ENCODE measurements around the gene SEMA5A.
A peak's percentile ranks its signal among the peaks of the same experiment; 100 is the strongest.

SEMA5A gene

DNA sequence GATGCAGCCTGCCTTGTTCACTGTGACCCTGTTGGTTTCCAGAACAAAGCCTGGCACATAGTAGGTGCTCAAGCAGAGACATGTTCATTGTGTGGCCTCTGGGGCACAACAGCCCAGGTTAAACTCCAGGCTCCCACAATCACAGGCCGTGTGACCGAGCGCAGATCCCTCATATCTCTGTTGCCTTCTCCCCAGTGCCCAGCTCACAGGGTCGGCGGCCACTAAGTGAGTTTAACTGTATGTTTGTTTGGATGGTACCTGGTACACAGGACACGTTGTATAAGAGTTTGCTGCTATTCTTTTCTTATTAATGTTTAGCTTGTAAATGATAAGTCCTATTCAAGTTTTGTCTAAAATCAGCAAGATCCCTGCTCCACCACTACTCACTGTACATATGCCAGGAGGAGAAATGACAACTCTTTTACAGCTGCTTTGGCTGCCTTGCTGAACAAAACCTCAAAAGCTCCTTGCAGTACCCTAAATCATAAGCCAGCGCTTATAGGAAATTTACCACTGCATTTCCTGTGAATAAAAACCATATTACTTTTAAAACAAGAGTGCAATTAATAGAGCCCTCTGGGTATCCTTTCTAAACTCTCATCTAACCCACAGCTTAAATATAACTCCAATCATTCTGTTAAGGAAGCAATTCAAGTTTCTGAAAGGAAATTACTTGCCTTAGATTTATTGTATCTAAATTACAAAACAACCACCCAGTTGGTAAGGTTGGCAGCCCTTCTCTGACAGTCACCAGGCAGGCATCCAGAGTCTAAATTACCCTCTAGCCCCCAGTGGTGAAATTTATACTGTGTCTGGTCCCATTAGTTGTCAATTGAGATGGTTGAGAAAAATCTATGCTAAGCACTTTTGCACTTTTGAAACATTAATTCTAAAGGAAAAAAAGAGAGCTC lies 379.4 kb downstream of the SEMA5A start:
- DNase-seq (ENCODE audit: low spot score): no peak

DNA sequence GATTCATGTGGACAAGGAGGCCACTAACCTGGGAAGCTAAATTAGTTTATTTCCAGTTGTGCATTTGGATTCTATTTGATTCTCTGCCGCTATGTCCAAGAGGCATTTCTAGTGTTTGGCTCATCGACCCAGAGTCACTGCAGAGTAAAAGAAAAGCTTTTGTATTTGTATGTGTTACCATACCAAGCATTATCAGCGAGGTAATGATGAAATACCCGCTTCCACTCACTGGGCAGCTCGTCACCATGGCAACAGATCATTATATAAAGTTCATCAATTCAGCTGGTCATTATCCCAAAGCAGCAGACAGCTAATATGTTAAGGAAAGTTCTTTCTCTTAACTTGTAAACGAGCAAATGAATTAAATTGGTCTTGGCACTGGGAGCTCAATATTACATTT lies 380.3 kb downstream of the SEMA5A start:
- peak; percentile 31 for DNase-seq (ENCODE audit: low spot score)

DNA sequence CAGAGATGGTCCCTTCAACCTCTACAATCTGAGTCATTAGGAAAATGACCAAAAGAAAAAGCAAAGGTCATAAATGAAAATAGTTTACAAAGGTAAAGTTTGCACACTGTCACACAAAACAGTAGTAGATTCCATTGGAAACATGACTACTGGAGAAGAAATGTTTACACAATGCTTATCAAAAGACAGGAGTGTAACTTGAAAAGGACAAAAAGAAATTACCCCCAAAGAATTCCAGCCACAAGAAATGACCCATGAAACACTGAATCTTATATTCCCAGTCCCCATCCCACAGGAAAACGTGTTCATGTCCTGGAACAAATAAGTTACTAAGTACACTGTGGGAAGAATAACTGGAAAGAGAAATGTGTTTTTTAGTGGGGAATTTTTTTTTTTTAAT lies 385.1 kb downstream of the SEMA5A start:
- DNase-seq (ENCODE audit: low spot score): no peak

DNA sequence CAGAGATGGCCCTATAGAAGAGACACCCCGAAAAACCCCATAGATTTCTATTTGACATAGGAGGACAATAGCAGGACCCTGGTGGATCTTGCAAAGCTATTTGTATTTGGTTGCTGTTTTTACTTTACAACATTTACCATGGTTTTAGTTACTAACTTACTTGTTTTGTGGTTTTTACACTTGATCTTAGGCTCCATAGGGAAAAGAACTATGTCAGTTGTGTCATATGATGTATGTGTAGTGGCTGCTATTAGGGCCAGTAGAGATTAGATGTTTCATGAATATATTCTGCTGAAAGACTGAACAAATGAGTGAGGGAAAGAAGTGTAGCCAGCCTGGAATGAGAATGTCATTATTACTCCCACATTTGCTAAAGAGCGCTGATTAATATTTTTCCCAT lies 388.1 kb downstream of the SEMA5A start:
- DNase-seq (ENCODE audit: low spot score): no peak

DNA sequence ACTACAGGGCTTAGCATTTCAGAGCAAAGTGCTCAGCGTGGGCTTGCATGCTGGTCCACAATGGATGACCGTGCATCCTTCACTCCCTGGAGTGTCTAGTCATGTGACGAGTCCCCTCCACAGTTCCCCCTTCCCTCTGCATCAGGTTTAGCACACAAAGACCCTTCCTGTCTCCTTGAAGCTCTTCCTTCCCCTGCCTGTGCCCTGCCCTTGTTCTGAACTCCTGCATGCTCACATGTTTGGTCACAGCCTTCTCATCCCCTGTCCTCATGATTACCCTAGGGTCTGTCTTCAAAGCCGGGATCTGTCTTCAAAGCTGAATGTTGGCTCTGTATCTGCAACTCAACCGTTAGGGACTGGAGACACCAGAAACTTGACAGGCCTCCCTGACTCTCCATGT lies 388.9 kb downstream of the SEMA5A start:
- no peak for DNase-seq (ENCODE audit: low spot score)

DNA sequence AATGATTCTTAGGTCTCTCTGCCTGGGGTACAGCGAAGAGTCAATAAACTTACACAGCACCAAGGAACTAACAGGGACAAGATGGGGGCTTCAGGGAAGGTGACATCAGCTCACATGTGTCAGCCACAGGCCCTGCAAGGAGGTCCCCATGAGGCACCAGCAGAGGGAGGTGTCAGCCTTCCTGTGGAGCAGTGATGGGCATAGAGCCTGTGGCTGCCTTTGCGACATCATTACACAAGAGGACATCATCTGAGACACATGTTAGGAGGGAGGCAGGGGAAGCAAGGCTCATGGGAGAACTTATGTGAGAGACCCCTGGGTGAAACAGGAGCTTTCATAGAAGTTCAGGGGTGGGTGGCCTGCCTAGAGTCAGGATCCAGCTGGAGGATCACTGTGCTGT lies 389.6 kb downstream of the SEMA5A start:
- peak; percentile 83 for DNase-seq (ENCODE audit: low spot score)

DNA sequence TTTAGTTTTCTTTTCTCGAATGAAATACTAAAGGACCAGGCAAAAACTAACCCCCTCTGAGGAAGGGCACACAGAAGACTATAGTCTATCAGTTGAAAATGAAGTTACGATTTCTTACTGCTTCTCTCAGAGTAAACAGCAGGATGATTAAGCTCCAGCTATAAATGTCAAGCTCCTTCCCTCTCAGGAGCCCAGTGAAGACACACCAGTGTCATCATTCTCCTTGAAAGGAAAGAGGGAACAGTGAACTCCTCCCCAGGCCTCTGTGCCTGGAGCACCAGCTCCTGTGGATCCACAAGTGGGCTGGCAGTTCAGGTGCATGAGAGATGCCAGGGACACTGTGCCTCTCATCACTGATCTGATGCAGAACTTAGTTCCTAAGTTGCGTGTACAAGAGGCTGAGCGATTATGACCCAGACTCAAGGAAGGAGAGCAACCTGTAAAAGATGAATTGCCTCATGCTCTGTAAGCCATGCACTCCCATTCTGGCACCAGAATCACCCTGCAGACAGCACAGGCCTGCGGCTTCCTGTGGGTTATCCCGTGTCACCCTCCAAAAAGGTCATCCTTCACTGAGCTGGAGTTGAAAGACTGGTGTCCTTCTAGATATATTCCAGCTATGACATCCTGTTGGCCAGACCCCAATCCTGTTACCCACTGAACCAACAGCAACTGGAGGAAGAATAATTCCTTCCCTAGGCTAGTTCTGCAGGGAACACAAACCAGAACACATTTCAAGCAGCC lies 394.0 kb downstream of the SEMA5A start:
- DNase-seq (ENCODE audit: low spot score): no peak

DNA sequence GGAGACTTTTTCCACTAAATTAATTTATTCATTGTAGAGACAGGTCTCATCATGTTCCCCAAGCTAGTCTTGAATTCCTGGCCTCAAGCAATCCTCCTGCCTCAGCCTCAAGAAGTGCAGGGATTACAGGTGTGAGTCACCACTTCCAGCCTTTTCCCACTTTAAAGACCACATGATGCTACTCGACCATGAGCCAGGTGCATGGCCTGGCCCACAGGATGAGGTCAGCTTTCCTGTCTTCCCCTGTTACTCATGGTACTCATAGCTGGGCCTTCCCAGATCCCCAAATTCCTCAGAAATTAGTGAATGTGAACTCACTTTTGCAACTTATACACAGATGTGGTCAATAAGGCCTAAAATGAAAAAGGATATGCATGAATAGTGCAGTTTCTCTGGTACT lies 395.9 kb downstream of the SEMA5A start:
- DNase-seq (ENCODE audit: low spot score): no peak

DNA sequence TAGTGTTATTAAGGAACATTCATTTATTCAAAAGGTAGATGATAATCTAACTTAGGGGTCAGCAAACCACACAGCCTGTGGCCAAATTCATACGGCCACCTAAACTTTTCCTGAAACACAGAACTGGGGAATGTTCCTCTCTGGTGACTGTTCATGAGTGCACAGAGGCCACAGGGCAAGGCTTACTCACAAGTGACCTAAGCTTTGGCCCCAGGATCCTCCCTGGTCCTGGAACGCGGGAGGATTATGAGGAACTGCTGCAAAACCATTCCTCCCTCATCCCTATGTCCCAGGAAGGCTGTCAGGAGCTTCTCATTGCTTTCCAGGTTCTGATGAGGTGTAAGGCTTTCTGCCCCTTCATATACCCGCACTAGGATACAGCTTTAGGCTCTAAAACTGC lies 397.6 kb downstream of the SEMA5A start:
- no peak for DNase-seq (ENCODE audit: low spot score)

DNA sequence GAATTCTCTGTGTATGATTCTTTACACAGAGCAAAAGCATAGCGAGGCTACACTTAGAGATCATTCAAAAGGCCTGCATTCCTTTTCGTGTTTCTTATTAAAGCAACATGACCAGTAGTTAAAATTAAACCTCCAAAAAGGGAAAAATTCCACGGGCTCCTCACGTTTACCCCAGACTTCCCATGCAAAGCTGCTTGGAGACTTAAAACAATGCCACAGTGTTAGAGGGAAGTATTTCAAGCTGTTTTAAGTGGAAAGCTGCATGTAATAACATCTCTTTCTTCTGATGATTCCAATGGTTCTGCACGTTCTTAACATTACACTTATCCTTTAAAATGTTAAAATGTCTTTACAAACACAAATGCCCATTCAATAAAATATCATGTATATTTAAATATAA lies 405.2 kb downstream of the SEMA5A start:
- no peak for DNase-seq (ENCODE audit: low spot score)

DNA sequence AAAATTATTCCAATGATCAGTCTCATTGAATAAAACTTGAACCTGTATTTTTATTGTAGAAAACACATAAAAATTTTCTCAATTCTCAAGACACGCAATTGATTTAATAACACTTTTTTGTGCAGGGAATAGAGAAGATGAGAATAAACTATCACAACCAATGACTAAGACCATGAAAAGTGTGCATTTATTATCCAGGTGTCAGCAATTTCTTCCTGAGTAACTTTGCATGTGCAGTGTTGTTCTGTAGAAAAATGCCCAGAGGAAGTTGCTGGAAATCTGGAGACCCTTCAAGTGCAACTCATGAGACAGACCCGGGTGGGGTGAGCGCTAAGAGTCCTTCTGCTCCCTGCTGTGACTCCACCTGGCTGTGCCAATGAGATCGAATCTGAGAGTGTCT lies 405.7 kb downstream of the SEMA5A start:
- no peak for DNase-seq (ENCODE audit: low spot score)

DNA sequence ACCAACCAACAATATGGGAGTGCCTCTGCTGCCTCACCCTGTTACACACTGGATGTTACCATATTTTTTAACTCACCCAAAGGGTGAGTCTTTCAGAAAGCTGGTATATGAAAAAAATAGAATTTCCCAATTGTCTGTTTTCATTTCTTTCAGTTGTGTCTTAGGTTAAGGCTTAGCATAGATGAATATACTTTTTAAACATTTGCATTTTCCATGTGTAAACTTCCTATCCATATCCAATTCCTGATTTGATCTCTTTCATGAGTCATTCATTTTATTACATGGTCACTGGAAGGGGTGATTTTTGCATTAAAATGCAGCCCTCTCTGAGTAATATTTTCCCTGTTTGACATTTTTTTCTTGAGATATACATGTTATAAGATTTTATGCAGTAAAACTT lies 406.5 kb downstream of the SEMA5A start:
- DNase-seq (ENCODE audit: low spot score): no peak

DNA sequence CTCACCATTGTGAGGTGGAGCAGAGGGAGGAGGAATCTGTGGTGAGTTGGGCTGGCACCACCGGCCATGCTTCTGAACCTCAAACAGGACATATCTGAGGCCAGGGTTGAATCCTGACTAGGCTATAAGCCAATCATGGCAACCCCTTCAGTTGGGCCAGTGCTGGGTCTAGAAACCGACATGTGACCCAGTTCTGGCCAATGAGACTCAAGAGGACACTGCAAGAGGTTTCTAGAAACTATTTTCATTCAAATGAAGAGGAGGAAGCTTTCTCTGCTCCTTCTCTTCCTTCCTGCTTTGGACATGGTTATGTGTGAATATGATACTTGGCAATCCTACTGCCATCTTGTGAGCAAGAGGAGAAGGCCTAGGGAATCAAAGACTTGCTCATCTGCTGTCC lies 417.7 kb downstream of the SEMA5A start:
- DNase-seq (ENCODE audit: low spot score): no peak

DNA sequence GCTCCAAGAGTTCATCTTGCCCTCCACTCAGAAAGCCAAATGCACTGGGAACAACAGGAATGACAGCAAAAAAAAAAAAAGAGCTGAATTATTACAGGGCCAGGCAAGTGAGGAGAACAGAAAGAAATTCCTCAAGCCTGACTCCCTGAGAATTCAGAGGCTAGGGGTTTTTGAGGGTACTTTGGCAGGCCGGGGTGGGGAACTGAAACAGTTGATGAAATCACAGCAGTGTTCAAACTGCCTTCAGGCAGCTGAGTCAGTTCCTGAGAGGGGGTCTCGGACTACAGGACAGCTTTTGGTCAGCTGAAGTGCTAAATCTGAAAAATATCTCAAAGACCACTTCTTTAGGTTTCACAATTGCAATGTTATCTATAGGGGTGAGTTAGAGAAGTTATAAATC lies 419.4 kb downstream of the SEMA5A start:
- no peak for DNase-seq (ENCODE audit: low spot score)

DNA sequence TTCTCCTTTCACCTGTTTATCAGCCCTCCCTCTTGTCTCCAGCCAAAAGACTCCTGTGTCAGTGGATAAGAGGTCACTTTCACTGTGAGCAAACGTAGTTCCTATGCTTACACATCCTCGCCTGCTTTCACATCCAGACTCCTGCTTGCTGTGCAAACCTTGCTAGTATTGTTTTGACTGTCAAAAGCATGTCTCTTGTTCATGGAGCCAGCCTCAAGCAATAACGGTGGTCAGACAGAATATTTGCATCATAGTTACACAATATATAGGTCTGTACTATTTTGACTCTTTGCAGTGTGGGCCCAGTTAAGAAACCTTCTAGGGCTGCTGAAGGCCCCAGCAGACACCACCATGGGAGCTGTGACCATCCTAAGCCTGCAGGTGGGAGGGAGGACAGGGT lies 420.0 kb downstream of the SEMA5A start:
- no peak for DNase-seq (ENCODE audit: low spot score)

DNA sequence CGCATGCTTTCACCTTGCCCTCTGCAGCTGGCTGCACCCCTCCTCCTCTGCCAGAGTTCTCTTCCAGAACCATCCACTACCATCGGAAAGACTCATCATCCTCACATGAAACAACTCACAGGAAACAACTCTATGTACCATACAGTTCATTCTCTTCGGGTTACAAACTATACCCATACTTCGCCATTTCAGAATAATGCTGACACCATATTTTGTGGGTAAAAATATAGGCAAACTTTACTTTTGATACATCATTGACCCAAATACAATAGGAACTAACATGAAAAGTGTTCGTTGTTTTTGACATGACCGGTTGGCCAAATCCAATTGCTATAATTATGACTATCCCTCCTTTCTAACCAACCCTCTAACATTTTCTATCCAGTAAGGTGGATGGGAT lies 421.0 kb downstream of the SEMA5A start:
- no peak for DNase-seq (ENCODE audit: low spot score)

DNA sequence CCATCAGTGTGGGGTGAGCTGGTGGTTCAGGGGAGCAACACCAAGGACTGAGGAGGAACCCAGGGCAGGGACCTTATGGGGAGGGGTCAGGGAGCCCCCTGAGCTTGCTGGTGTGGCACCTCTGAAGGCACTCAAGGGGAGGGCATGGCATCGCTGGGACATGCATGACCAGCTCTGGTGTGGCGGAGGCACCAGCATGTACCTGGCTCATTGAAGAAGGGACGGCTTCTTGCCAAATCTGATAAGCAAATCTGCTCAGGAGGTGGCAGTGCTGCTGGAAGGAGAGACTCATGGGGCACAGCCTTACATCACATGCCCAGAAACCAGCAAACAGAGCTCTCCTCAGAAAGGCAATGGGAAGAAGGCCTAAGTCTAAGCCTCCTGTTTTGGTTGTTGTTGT lies 421.8 kb downstream of the SEMA5A start:
- DNase-seq (ENCODE audit: low spot score): no peak

DNA sequence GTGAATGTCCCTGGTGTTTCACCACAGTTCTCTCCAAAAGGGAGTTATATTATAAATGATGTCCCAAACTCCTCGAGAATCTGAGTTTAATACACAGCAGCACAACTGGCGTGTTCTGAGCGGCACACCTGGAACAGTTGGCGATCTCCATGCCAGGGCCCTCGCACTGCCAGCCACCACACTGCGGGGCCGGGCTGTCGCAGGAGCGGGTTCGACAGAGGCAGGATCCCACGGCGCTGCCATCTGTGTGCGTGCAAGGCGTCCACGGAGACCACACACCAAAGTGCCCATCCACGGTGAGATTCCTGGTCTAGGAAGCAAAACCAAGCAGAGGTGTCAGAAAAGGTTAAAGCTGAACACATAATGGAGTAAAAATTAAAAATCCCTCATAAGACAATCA lies 423.3 kb downstream of the SEMA5A start:
- no peak for DNase-seq (ENCODE audit: low spot score)

DNA sequence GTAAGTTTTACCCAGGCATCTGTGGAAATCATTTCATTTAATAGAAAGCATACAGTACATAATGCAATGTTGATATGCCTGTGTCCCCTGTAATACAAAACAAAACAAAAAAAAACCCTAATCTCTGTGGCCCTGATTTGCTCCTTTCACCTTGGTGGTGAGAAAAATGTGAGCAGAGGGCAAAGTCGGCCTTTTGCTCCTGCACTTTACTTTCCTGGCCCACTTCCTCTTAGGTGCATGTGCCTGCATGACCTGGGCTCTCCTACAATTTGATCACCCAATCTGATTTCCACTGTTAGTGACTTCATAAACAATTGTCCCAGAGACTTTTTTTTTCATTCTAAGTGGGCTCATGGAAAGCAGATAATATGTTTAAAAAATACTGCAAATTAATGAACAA lies 424.3 kb downstream of the SEMA5A start:
- DNase-seq (ENCODE audit: low spot score): no peak

DNA sequence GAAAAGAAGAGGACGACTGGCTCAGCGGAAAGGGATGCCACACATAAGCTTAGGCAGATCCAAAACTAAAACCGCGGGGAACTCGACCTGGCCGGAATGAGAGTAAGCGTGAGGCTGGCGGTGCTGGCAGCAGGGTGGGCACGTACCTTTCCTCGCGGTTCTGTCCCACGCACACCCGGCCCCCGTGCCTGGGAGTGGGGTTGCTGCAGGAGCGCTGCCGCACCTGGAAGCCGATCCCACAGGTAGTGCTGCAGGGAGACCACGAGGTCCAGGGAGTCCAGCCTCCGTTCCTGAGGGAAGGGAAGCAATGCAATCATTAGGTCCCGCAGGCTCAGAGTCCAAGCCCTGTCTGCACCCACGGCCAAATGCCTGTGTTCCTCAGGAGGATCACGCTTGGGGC lies 427.0 kb downstream of the SEMA5A start:
- no peak for DNase-seq (ENCODE audit: low spot score)

DNA sequence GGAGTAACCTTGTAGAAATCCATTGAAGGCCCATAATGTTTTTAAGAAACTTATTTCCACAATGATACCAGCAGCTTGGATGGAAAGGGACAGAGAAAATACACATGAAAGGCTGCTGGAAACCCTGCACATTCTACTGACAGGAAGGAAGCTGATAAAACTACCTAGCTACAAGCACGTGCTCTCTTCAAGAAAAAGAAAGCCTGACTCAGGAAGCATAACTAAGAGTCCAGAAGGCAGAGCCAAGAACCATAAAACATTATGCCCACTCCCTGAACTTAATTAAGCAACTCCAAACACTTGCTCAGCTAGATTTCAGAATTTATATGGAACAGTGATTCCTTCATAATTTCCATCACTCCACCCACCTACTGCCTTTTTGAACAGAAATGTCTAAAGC lies 430.8 kb downstream of the SEMA5A start:
- DNase-seq (ENCODE audit: low spot score): no peak

DNA sequence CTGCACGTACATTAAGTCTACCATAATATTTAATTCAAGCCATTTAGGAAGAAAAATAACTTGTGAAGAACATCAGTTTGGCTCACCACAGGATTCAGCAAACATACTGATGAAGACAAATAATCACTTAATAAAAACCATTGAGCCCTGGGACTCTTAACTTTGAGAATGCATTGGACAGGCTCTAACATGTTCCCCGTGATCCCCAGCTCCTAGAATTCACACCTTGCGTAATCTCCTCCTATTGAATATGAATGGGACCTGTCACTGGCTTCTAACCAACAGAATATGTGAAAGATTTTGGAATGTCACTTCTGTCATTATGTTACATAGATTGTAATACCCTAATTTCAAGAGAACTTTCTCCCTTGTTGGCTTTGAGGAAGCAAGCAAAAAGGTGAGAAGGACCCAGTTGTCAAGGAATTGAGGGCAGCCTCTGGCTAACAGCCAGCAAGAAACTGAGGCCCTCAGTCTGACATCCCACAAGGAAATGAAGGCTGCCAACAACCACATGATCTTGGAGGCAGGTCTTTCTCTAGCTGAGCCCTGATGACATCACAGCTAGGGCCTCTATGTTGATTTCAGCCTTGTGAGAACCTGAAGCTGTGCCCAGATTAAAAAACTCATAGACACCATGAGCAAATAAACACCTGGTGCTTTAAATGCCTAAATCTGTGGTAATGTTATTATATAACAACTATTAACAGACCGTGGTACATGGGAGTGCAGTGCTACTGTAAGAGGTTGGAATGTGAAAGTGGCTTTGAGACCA lies 433.2 kb downstream of the SEMA5A start:
- DNase-seq (ENCODE audit: low spot score): no peak

DNA sequence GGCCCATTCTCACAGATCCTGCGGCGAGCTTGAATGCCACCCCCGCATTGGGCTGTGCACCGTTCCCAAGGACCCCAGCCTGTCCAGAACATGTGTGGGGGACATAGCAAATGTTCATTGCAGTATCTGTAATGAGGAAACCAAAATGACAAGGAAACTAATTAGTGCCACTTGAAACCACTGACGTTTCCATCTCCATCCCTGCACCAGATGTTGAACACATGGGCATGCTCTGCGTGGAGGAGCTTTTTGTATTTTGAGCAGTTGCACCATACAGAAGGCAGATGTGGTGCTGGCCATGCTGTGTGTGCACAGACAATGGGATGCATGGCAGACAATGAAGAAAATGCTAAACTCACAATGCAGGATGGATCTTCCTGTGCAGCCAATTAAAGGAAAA lies 437.7 kb downstream of the SEMA5A start:
- DNase-seq (ENCODE audit: low spot score): no peak
